BJ (cell line): Measurements from ENCODE around the gene SHANK1. TPM values are rescaled to one million over a fixed set of nuclear protein-coding genes. Genes with fewer than 3 reads are reported as not detected.

Experiments
- CTCF ChIA-PET: fragments of 350-600 bp; formaldehyde crosslinking; extraction: SDS; loops from one replicate; lab custom pipeline; 2021; ENCODE audit warnings: antibody characterized with exemption, inconsistent platforms; lab: Yijun Ruan, JAX
- POLR2A ChIA-PET: fragments of 300-600 bp; sonication (Branson Sonifier 250); formaldehyde crosslinking; extraction: SDS; loops from one replicate; lab custom pipeline; 2021; ENCODE audit warnings: antibody characterized with exemption; lab: Charles Lee
- DNase-seq: peaks from one replicate; pipeline ENCODE4 v3.0.0-alpha.2; 2011; ENCODE audit warnings: low read depth
- H3K27me3 ChIP-seq: 2 replicates; pipeline ENCODE4 v1.6.0; 2011; ENCODE audit warnings: low read length; ENCODE audit not compliant: control insufficient read depth, insufficient read depth
- H3K36me3 ChIP-seq: 2 replicates; pipeline ENCODE4 v1.5.1; 2011; ENCODE audit warnings: low read length; ENCODE audit not compliant: control insufficient read depth, insufficient read depth
- H3K4me3 ChIP-seq: 2 replicates; pipeline ENCODE4 v1.5.1; 2011; ENCODE audit warnings: low read depth, mild to moderate bottlenecking, control low read depth, low read length
- CTCF ChIP-seq: IDR thresholded peaks from 2 replicates; pipeline ENCODE4 v1.5.1; 2011; ENCODE audit warnings: low read depth, mild to moderate bottlenecking, control low read depth, inconsistent platforms, low read length, moderate library complexity; ENCODE audit not compliant: insufficient read depth
- polyA plus RNA-seq: library from polyadenylated mRNA; depleted of rRNA; stranded (reverse); fragments of >200 nt; gene quantifications from 2 replicates; pipeline ENCODE4 v1.2.3, GENCODE V29; 2011

The SHANK1 gene
- polyA plus RNA-seq, 1 experiment = 1.8 TPM

GRCh38 chr19:50667177-50667758 is 52.3 kb downstream of the SHANK1 start:
- TF ChIP-seq CTCF = no peak
- ChIA-PET POLR2A (no interaction called here), CTCF (interaction anchor here (1.5 kb wide), 1 partner anchor 255 kb away, joined by 4 read pairs; no protein-coding TSS in a partner anchor)
- H3K27me3 ChIP-seq = peaks cover 16% of the 10 kb centered on the region
- H3K36me3 ChIP-seq = no peaks in the 10 kb centered on the region
- DNase-seq = no peak
- no peak overlapping the region for H3K4me3 ChIP-seq

GRCh38 chr19:50666346-50667176 is 53.0 kb downstream of the SHANK1 start:
- Histone ChIP-seq H3K36me3 (no peaks in the 10 kb centered on the region), H3K27me3 (peaks cover 16% of the 10 kb centered on the region), H3K4me3 (no peak overlapping the region)
- no peak for TF ChIP-seq CTCF
- CTCF ChIA-PET = interaction anchor here (1.5 kb wide), 2 partner anchors 36 to 255 kb away, joined by 3 to 4 read pairs; no protein-coding TSS in a partner anchor
- POLR2A ChIA-PET = no interaction called here
- no peak for DNase-seq

GRCh38 chr19:50664204-50664603 is 55.4 kb downstream of the SHANK1 start:
- POLR2A ChIA-PET = interaction anchor here (0.6 kb wide), 1 partner anchor 59 kb away, joined by 10 read pairs; no protein-coding TSS in a partner anchor
- DNase-seq = no peak
- H3K36me3 ChIP-seq = no peaks in the 10 kb centered on the region
- CTCF ChIA-PET = no interaction called here
- no peak for TF ChIP-seq CTCF
- H3K4me3 ChIP-seq = no peak overlapping the region
- peaks cover 13% of the 10 kb centered on the region for H3K27me3 ChIP-seq

- DNase-seq = no peak
- Histone ChIP-seq H3K27me3 (peaks cover 12% of the 10 kb centered on the region), H3K4me3 (no peak overlapping the region), H3K36me3 (no peaks in the 10 kb centered on the region)
- POLR2A ChIA-PET = interaction anchor here (0.6 kb wide), 1 partner anchor 59 kb away, joined by 10 read pairs; no protein-coding TSS in a partner anchor
- peak; percentile 18; the same call in 1 of the 2 replicates for TF ChIP-seq CTCF
- CTCF ChIA-PET = no interaction called here
These were observed 56.2 kb downstream of the SHANK1 start for GRCh38 chr19:50663482-50663790.
